ENCODE data around the gene PLAGL1.
A peak's percentile ranks its signal among the peaks of the same experiment; 100 is the strongest.

PLAGL1 gene

DNA sequence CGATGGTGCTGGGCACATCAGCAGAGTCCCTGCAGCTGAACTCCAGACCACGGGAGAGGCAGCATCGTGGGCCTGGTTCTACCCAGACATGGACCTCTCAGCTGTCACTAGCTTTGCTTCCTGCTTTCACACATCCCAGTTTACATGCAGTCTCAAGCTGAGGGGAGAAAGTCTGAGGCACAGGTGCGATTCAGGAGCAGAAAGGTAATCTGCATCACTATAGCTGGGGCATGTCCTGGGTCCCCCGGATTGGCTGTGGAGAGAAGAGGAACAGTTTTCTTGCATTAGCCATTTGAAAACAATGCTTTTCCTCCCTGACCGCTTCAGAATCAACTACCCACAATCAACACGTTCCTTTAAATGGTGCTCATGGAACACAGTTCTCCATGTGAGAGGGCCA lies 59.9 kb downstream of the PLAGL1 start:
- DNase-seq (ENCODE audit: low read depth, low spot score), result no peak
- H3K36me3 ChIP-seq (ENCODE audit: insufficient read depth, insufficient read length, low read length), result peaks cover 19% of the 10 kb centered on the region
- TF ChIP-seq SUZ12 (IDR thresholded peaks at IDR 0.05; ENCODE audit: extremely low read depth, insufficient read depth, insufficient read length), result no peak
- H3K9ac ChIP-seq (ENCODE audit: insufficient read length, low read depth), result no peak overlapping the region
- H3K27me3 ChIP-seq (ENCODE audit: insufficient read depth, insufficient read length), result no peaks in the 10 kb centered on the region
- H3K9me3 ChIP-seq (ENCODE audit: insufficient read depth, low read length), result peaks cover 5% of the 10 kb centered on the region; the same call in 1 of the 2 replicates
- no peaks in the 10 kb centered on the region for H3K4me1 ChIP-seq (ENCODE audit: insufficient read depth, insufficient read length)
- no peak overlapping the region for H3K4me3 ChIP-seq (ENCODE audit: insufficient read length, low read depth)

GRCh38 chr6:143941852-143942627 lies 66.0 kb downstream of the PLAGL1 start:
- H3K4me3 ChIP-seq (ENCODE audit: insufficient read length, low read depth), result no peak overlapping the region
- no peaks in the 10 kb centered on the region for H3K36me3 ChIP-seq (ENCODE audit: insufficient read depth, insufficient read length, low read length)
- H3K27me3 ChIP-seq (ENCODE audit: insufficient read depth, insufficient read length), result no peaks in the 10 kb centered on the region
- no peak for TF ChIP-seq ZNF274 (IDR thresholded peaks at IDR 0.05; ENCODE audit: low read depth, low read length)
- TF ChIP-seq YY1 (IDR thresholded peaks at IDR 0.05; ENCODE audit: insufficient read depth, insufficient read length), result no peak
- TF ChIP-seq SUZ12 (IDR thresholded peaks at IDR 0.05; ENCODE audit: extremely low read depth, insufficient read depth, insufficient read length), result no peak
- peak; percentile 77 for DNase-seq (ENCODE audit: low read depth, low spot score)
- no peaks in the 10 kb centered on the region for H3K4me1 ChIP-seq (ENCODE audit: insufficient read depth, insufficient read length)
- H3K9me3 ChIP-seq (ENCODE audit: insufficient read depth, low read length), result no peaks in the 10 kb centered on the region
- H3K9ac ChIP-seq (ENCODE audit: insufficient read length, low read depth), result no peak overlapping the region

DNA sequence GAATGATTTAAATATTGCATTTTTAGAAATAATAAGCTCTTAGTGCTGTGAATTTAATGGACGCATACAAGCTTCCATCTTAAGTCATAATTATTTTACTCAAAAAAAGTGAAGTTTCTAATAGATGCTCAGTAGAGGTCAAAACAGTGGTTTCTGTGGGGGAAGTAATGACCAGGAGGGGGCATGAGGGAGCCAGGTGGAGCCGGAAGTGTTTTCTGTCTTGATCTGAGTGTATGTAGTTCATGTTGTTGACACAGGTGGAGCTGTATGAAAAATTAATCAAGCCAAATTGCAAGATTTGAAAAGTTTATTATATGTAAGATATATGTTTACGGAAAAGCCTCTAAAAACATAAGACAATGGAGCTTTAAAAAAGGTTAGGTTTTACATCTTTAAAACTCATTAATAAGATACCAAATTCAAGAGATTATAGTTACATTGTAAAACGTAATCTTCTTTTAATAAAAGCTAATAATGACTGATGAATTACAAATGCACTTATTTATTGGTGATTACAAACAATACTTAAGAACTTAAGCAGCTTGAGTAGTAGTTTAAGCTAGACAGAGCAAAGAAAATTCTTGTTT lies 68.0 kb downstream of the PLAGL1 start:
- Histone ChIP-seq H3K27me3 (ENCODE audit: insufficient read depth, insufficient read length) (no peaks in the 10 kb centered on the region), H3K4me1 (ENCODE audit: insufficient read depth, insufficient read length) (no peaks in the 10 kb centered on the region), H3K9ac (ENCODE audit: insufficient read length, low read depth) (no peak overlapping the region), H3K36me3 (ENCODE audit: insufficient read depth, insufficient read length, low read length) (no peaks in the 10 kb centered on the region), H3K9me3 (ENCODE audit: insufficient read depth, low read length) (no peaks in the 10 kb centered on the region; the same call in 1 of the 2 replicates), H3K4me3 (ENCODE audit: insufficient read length, low read depth) (no peak overlapping the region)
- DNase-seq (ENCODE audit: low read depth, low spot score), result no peak
- TF ChIP-seq YY1 (IDR thresholded peaks at IDR 0.05; ENCODE audit: insufficient read depth, insufficient read length) (no peak), ZNF274 (IDR thresholded peaks at IDR 0.05; ENCODE audit: low read depth, low read length) (no peak), SUZ12 (IDR thresholded peaks at IDR 0.05; ENCODE audit: extremely low read depth, insufficient read depth, insufficient read length) (no peak)

DNA sequence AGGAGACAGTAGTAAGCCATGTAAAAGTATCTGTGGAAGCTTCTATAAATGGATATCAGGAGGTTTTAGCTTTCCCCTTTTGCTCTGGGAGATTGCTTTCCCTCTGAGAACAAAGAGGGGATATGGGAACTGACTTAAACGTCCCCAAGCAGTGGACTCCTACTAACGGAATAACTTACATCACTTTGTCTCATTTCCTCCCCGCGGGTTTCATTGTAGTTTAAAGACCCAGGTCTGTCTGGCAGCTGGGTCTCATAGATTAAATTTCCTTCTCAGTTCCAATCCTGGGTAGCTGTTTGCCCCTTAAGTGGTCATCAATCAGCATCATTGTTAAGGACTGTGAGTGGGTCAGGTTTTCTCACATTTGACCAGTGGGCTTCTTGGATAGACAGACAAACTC lies 68.7 kb downstream of the PLAGL1 start:
- Histone ChIP-seq H3K9me3 (ENCODE audit: insufficient read depth, low read length) (no peaks in the 10 kb centered on the region; the same call in 1 of the 2 replicates), H3K36me3 (ENCODE audit: insufficient read depth, insufficient read length, low read length) (no peaks in the 10 kb centered on the region), H3K27me3 (ENCODE audit: insufficient read depth, insufficient read length) (no peaks in the 10 kb centered on the region), H3K4me1 (ENCODE audit: insufficient read depth, insufficient read length) (no peaks in the 10 kb centered on the region), H3K9ac (ENCODE audit: insufficient read length, low read depth) (no peak overlapping the region), H3K4me3 (ENCODE audit: insufficient read length, low read depth) (no peak overlapping the region)
- TF ChIP-seq YY1 (IDR thresholded peaks at IDR 0.05; ENCODE audit: insufficient read depth, insufficient read length) (no peak), ZNF274 (IDR thresholded peaks at IDR 0.05; ENCODE audit: low read depth, low read length) (no peak), SUZ12 (IDR thresholded peaks at IDR 0.05; ENCODE audit: extremely low read depth, insufficient read depth, insufficient read length) (no peak)
- no peak for DNase-seq (ENCODE audit: low read depth, low spot score)

DNA sequence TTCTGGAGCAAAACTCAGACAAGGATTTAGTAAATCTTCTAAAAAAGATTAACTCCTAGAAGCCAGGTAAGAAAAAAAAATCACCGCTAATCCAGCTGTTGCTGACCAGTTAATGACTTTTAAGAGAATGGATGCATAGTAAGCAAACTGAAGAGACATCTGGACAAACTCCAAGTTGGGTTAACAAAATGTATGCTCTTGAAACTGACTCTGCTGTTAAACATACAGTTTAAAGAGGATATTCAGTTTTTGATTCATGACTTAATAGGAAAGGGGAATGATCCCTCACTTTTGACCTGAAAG lies 70.4 kb downstream of the PLAGL1 start:
- no peak overlapping the region for H3K9ac ChIP-seq (ENCODE audit: insufficient read length, low read depth)
- TF ChIP-seq SUZ12 (IDR thresholded peaks at IDR 0.05; ENCODE audit: extremely low read depth, insufficient read depth, insufficient read length) (no peak), YY1 (IDR thresholded peaks at IDR 0.05; ENCODE audit: insufficient read depth, insufficient read length) (no peak), ZNF274 (IDR thresholded peaks at IDR 0.05; ENCODE audit: low read depth, low read length) (no peak)
- no peak for DNase-seq (ENCODE audit: low read depth, low spot score)
- H3K27me3 ChIP-seq (ENCODE audit: insufficient read depth, insufficient read length), result no peaks in the 10 kb centered on the region
- H3K4me1 ChIP-seq (ENCODE audit: insufficient read depth, insufficient read length), result no peaks in the 10 kb centered on the region
- peaks cover 6% of the 10 kb centered on the region; the same call in 1 of the 2 replicates for H3K9me3 ChIP-seq (ENCODE audit: insufficient read depth, low read length)
- H3K36me3 ChIP-seq (ENCODE audit: insufficient read depth, insufficient read length, low read length), result no peaks in the 10 kb centered on the region
- no peak overlapping the region for H3K4me3 ChIP-seq (ENCODE audit: insufficient read length, low read depth)

DNA sequence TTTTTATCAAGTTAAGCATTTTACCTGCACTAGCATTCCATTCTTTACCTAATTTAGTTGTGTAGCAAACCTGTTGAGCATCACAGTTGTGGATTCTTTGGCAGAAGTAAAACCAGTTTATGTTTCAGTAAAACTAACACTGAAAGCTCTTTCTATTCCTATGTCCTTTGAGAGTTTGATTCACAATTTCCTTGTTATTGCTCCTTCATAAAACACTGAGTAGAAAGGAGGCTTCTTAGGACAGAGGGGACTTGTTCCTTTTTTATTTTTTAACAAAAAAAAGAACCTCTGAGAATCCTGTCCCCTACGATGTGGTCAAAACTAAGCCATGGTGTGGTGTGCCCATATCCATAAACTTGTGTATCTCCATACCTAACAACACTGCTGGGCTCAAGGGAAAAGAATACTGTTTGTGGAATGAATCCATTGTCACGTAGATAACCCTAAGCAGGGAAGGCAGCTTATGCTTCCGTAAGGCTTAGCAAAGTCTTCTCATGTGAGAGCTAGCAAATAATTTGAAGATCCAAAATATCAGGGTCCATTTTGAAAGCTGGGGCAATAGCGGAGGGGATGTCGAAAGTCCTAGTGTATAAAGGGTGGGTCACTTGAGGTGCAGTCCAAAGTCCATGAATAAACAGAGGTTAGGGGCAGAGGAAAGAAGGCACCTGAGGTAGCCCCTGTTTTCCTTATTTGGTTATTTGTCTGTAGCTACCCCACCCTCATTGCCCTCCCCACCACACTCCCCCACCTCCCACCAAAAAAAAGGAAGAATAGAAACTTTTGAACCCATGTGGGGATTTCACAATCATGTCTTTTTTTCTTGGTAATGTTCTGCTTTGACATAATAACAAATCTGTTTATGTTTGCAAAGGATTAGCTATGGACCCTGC lies 71.0 kb downstream of the PLAGL1 start:
- H3K9ac ChIP-seq (ENCODE audit: insufficient read length, low read depth), result no peak overlapping the region
- H3K9me3 ChIP-seq (ENCODE audit: insufficient read depth, low read length), result peaks cover 6% of the 10 kb centered on the region; the same call in 1 of the 2 replicates
- no peaks in the 10 kb centered on the region for H3K4me1 ChIP-seq (ENCODE audit: insufficient read depth, insufficient read length)
- H3K36me3 ChIP-seq (ENCODE audit: insufficient read depth, insufficient read length, low read length), result no peaks in the 10 kb centered on the region
- H3K4me3 ChIP-seq (ENCODE audit: insufficient read length, low read depth), result no peak overlapping the region
- H3K27me3 ChIP-seq (ENCODE audit: insufficient read depth, insufficient read length), result no peaks in the 10 kb centered on the region
- DNase-seq (ENCODE audit: low read depth, low spot score), result no peak
- TF ChIP-seq SUZ12 (IDR thresholded peaks at IDR 0.05; ENCODE audit: extremely low read depth, insufficient read depth, insufficient read length), result no peak
- no peak for TF ChIP-seq YY1 (IDR thresholded peaks at IDR 0.05; ENCODE audit: insufficient read depth, insufficient read length)

DNA sequence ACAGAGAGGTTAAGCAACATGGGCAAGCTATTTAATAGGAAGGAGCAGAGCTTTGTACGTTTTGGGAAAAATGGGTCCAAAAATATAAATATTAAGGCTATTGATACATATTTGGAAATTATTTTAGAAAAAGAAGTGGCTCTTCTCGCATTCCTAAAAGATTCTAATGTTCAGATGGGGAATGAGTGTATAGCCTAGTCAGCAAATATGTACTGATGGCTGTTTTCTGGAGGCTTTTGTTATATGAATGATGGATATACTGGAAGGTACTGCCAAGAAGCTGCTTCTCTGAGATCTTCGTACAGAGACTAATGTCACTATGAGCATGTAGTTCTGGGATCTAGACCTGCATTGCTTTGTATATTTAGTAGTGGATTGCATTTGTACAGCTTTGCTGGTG lies 71.7 kb downstream of the PLAGL1 start:
- no peak for DNase-seq (ENCODE audit: low read depth, low spot score)
- no peak for TF ChIP-seq YY1 (IDR thresholded peaks at IDR 0.05; ENCODE audit: insufficient read depth, insufficient read length)
- no peak for TF ChIP-seq ZNF274 (IDR thresholded peaks at IDR 0.05; ENCODE audit: low read depth, low read length)
- TF ChIP-seq SUZ12 (IDR thresholded peaks at IDR 0.05; ENCODE audit: extremely low read depth, insufficient read depth, insufficient read length), result no peak
- Histone ChIP-seq H3K4me3 (ENCODE audit: insufficient read length, low read depth) (no peak overlapping the region), H3K9ac (ENCODE audit: insufficient read length, low read depth) (no peak overlapping the region), H3K4me1 (ENCODE audit: insufficient read depth, insufficient read length) (no peaks in the 10 kb centered on the region), H3K9me3 (ENCODE audit: insufficient read depth, low read length) (peaks cover 6% of the 10 kb centered on the region; the same call in 1 of the 2 replicates), H3K27me3 (ENCODE audit: insufficient read depth, insufficient read length) (no peaks in the 10 kb centered on the region), H3K36me3 (ENCODE audit: insufficient read depth, insufficient read length, low read length) (no peaks in the 10 kb centered on the region)

Data from NT2/D1 (cell line).